HCT116 (cell line): Measurements from ENCODE around the gene CORO2B. TPM values are rescaled to one million over a fixed set of nuclear protein-coding genes. Genes with fewer than 3 reads are reported as not detected.

ENCODE experiments used
- ATAC-seq: fragments of 200-7000 bp; cut with Tn5 transposase; 2 replicates; pipeline ENCODE4 v1.9.1; 2020; ENCODE audit warnings: mild to moderate bottlenecking, moderate library complexity
- BruUV-seq: library from RNA; stranded (reverse); fragments of 400-500 nt; replicated peaks from 2 replicates; lab custom pipeline; 2021; lab: Mats Ljungman, UMichigan
- CTCF ChIA-PET: fragments of 300-600 bp; sonication (Branson Sonifier 250); formaldehyde crosslinking; loops from one replicate; lab custom pipeline; 2021; ENCODE audit warnings: antibody characterized with exemption; lab: Charles Lee
- POLR2A ChIA-PET: fragments of 300-600, 350-600 bp; sonication (Branson Sonifier 250); formaldehyde crosslinking; loops from one replicate; lab custom pipeline; 2021; ENCODE audit warnings: antibody characterized with exemption; lab: Charles Lee
- RAD21 ChIA-PET, 2 experiments: fragments of 300-600 bp; sonication (Branson Sonifier 250); formaldehyde crosslinking; loops; one replicate each; lab custom pipeline; 2023; ENCODE audit warnings: low total read pairs in 2 of 2; ENCODE audit not compliant: uncharacterized antibody in 2 of 2, unreplicated experiment in 2 of 2, low non-redundant PET in 1 of 2; lab: Charles Lee
- DNase-seq: peaks from one replicate; pipeline ENCODE4 v3.0.0-alpha.2; 2010; ENCODE audit warnings: low read depth, low spot score
- H2AFZ ChIP-seq: fragments of 200-600 bp; shearing (Covaris generic), sonication (generic); 2 replicates; pipeline ENCODE4 v1.6.1; 2017; ENCODE audit warnings: low read depth, mixed run types, mixed read lengths, antibody characterized with exemption, low read length; ENCODE audit not compliant: poor library complexity, severe bottlenecking
- H3K27ac ChIP-seq: 2 replicates; pipeline ENCODE4 v1.5.1; 2012; ENCODE audit warnings: low read depth, low read length
- H3K27me3 ChIP-seq: fragments of 200-600 bp; sonication (generic); 2 replicates; pipeline ENCODE4 v1.6.1; 2016; ENCODE audit warnings: mixed run types, low read length, mixed read lengths; ENCODE audit not compliant: insufficient read depth
- H3K36me3 ChIP-seq, 2 experiments: fragments of 200-500 bp in 1 of 2; fragments of 200-600 bp in 1 of 2; sonication (Bioruptor generic) in 1 of 2; sonication (generic) in 1 of 2; 2 replicates each; pipeline versions ENCODE4 v1.5.1 to v1.6.1; 2014 to 2016; ENCODE audit warnings: low read length in 2 of 2, inconsistent platforms in 1 of 2, mixed read lengths in 1 of 2, mixed run types in 1 of 2; ENCODE audit not compliant: insufficient read depth in 2 of 2, control insufficient read depth in 1 of 2
- H3K4me1 ChIP-seq, 2 experiments: fragments of 200-600 bp in 1 of 2; sonication (generic) in 1 of 2; 2 replicates each; pipeline versions ENCODE4 v1.5.1 to v1.6.1; 2012 to 2017; ENCODE audit warnings: low read length in 2 of 2, inconsistent platforms in 1 of 2, mild to moderate bottlenecking in 1 of 2, mixed read lengths in 1 of 2, mixed run types in 1 of 2, moderate library complexity in 1 of 2; ENCODE audit not compliant: insufficient read depth in 2 of 2, control insufficient read depth in 1 of 2
- H3K4me2 ChIP-seq: fragments of 200-600 bp; sonication (generic); 2 replicates; pipeline ENCODE4 v1.6.1; 2017; ENCODE audit warnings: mixed run types, low read length, mixed read lengths
- H3K4me3 ChIP-seq, 2 experiments: fragments of 200-600 bp in 1 of 2; sonication (generic) in 1 of 2; replicated peaks in 1 of 2; 2 replicates each; pipeline ENCODE4 v1.5.1; 2011 to 2016; ENCODE audit warnings: low read length in 2 of 2, control low read depth in 1 of 2, low read depth in 1 of 2, mild to moderate bottlenecking in 1 of 2, mixed read lengths in 1 of 2, mixed run types in 1 of 2
- H3K79me2 ChIP-seq: fragments of 200-600 bp; sonication (generic); 2 replicates; pipeline ENCODE4 v1.6.1; 2017; ENCODE audit warnings: mild to moderate bottlenecking, mixed run types, low read length, moderate library complexity, mixed read lengths; ENCODE audit not compliant: insufficient read depth
- H3K9ac ChIP-seq: fragments of 200-600 bp; sonication (generic); 2 replicates; pipeline ENCODE4 v1.6.1; 2016; ENCODE audit warnings: low read length, mixed read lengths
- H3K9me2 ChIP-seq: fragments of 200-600 bp; sonication (generic), shearing (Covaris generic); 2 replicates; pipeline ENCODE4 v1.6.1; 2017; ENCODE audit warnings: mixed run types, mild to moderate bottlenecking, moderate library complexity; ENCODE audit not compliant: insufficient read depth
- H3K9me3 ChIP-seq, 2 experiments: fragments of 200-500 bp in 1 of 2; fragments of 200-600 bp in 1 of 2; sonication (Bioruptor generic) in 1 of 2; sonication (generic) in 1 of 2; 2 replicates each; pipeline ENCODE4 v1.6.1; 2014 to 2017; ENCODE audit warnings: low read length in 2 of 2, mixed read lengths in 2 of 2, inconsistent platforms in 1 of 2, low read depth in 1 of 2, mild to moderate bottlenecking in 1 of 2, mixed run types in 1 of 2, moderate library complexity in 1 of 2; ENCODE audit not compliant: control insufficient read depth in 1 of 2, insufficient read depth in 1 of 2
- H4K20me1 ChIP-seq: fragments of 200-600 bp; sonication (generic), shearing (Covaris generic); 2 replicates; pipeline ENCODE4 v1.6.1; 2017; ENCODE audit warnings: mixed run types, mild to moderate bottlenecking, moderate library complexity; ENCODE audit not compliant: insufficient read depth
- ELF1 ChIP-seq: IDR thresholded peaks from 2 replicates; pipeline ENCODE4 v1.6.1; 2012; ENCODE audit warnings: low read depth, borderline replicate concordance
- EZH2 ChIP-seq: fragments of 200-600 bp; sonication (generic); IDR thresholded peaks from 2 replicates; pipeline ENCODE4 v1.6.1; 2017; ENCODE audit warnings: antibody characterized with exemption, mixed run types
- RAD21 ChIP-seq: IDR thresholded peaks from 2 replicates; pipeline ENCODE4 v1.6.1; 2012; ENCODE audit warnings: low read depth, mild to moderate bottlenecking
- TCF7L2 ChIP-seq: IDR thresholded peaks from 2 replicates; pipeline ENCODE4 v1.7.0; 2011; ENCODE audit warnings: borderline replicate concordance, inconsistent platforms; ENCODE audit not compliant: insufficient read depth, insufficient read length; ENCODE audit errors: extremely low read depth
- ZBTB33 ChIP-seq: IDR thresholded peaks from 2 replicates; pipeline ENCODE4 v1.6.1; 2011; ENCODE audit warnings: mild to moderate bottlenecking, low read length, moderate library complexity; ENCODE audit not compliant: insufficient replicate concordance; ENCODE audit errors: extremely low read depth
- intact Hi-C: fragments of 100-400 bp; cut with micrococcal nuclease; formaldehyde crosslinking; loops from 2 replicates; pipeline ENCODE4 v1.10.0; 2022
- total RNA-seq: library from RNA; stranded (reverse); gene quantifications from one replicate; pipeline ENCODE4 v1.2.1, GENCODE V29; 2021; ENCODE audit not compliant: unreplicated experiment
- TF ChIP-seq, protein P1 (sequence below): IDR thresholded peaks from 2 replicates; pipeline ENCODE4 v1.6.1; 2012; ENCODE audit warnings: low read depth

CORO2B gene
- total RNA-seq, 1 experiment from 2014 or later: 2.8 TPM

DNA sequence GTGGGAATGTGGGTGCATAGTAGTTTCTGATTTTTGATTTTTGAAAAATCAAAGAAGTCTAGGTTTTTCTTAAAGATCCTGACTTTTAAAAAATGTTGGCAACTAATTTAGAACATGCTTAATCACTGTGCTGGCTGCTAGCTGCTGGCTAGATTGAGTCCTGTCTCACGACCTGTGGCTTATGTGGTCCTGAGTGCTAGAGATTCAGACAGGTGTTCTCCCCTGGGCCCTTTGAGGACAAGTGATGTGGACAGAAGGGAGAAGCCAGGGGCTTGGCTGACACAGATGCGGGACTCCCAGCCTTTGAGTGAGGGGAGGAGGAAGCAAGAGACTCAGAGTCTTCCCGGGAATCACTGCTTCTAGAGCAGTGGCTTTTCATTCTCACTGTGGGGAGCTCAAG, 47.5 kb downstream of the CORO2B start:
- Histone ChIP-seq H3K9me3 (no peaks in the 10 kb centered on the region), H3K4me2 (peak overlapping the region; percentile 37; the same call in 1 of the 2 replicates), H3K9ac (no peak overlapping the region)
- POLR2A ChIA-PET: no interaction called here
- no peak for TF ChIP-seq EZH2
- no peak for TF ChIP-seq ZBTB33
- TF ChIP-seq, all 23 proteins: peak for 0
- Histone ChIP-seq H3K4me3 (no peak overlapping the region), H3K27ac (no peak overlapping the region), H3K4me1 (peaks cover 0 to 13% of the 10 kb centered on the region in 2 experiments; a peak in 2 of 4 replicates), H3K9me2 (no peaks in the 10 kb centered on the region), H3K27me3 (no peaks in the 10 kb centered on the region), H2AFZ (no peak overlapping the region), H3K36me3 (no peaks in the 10 kb centered on the region), H4K20me1 (no peaks in the 10 kb centered on the region), H3K79me2 (no peaks in the 10 kb centered on the region)
- ChIA-PET CTCF (interaction anchor here (1.5 kb wide), 1 partner anchor 48 kb away, joined by 4 read pairs; no protein-coding TSS in a partner anchor), RAD21 (no interaction called here)
- DNase-seq (no peak), ATAC-seq (no peak)
- BruUV-seq: no TSS peak
- intact Hi-C loops: no loop called here

DNA sequence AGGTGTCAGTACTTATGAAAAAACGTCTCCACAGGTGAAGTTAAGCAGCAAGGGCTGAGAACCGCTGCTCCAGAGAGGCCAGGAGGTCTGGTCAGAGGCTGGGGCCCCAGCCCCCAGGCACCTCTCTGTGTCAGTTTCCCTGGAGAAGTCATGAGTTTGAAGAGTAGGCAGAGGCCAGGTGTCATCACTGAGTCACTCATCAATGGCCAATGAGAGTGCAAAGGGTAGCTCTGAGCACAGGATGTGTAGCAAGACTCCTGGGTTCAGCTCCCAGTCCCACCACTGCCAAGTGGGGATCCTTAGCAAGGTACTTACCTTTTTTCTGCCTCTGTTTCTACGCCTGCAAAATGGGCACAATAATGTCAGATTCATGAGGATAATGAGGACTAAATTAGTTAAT, 47.9 kb downstream of the CORO2B start:
- H3K9ac ChIP-seq: no peak overlapping the region
- no peaks in the 10 kb centered on the region for H3K9me3 ChIP-seq
- DNase-seq: no peak
- ChIA-PET RAD21 (no interaction called here), POLR2A (no interaction called here), CTCF (interaction anchor here (1.5 kb wide), 1 partner anchor 47 kb away, joined by 4 read pairs; no protein-coding TSS in a partner anchor)
- peak overlapping the region; percentile 37; the same call in 1 of the 2 replicates for H3K4me2 ChIP-seq
- no peaks in the 10 kb centered on the region for H3K79me2 ChIP-seq
- intact Hi-C loops: no loop called here
- H3K27me3 ChIP-seq: no peaks in the 10 kb centered on the region
- H3K27ac ChIP-seq: no peak overlapping the region
- H3K4me1 ChIP-seq: peaks cover 0 to 13% of the 10 kb centered on the region in 2 experiments; a peak in 2 of 4 replicates
- H3K36me3 ChIP-seq: no peaks in the 10 kb centered on the region
- TF ChIP-seq TCF7L2 (no peak), RAD21 (no peak), ELF1 (no peak)
- TF ChIP-seq, protein P1, sequence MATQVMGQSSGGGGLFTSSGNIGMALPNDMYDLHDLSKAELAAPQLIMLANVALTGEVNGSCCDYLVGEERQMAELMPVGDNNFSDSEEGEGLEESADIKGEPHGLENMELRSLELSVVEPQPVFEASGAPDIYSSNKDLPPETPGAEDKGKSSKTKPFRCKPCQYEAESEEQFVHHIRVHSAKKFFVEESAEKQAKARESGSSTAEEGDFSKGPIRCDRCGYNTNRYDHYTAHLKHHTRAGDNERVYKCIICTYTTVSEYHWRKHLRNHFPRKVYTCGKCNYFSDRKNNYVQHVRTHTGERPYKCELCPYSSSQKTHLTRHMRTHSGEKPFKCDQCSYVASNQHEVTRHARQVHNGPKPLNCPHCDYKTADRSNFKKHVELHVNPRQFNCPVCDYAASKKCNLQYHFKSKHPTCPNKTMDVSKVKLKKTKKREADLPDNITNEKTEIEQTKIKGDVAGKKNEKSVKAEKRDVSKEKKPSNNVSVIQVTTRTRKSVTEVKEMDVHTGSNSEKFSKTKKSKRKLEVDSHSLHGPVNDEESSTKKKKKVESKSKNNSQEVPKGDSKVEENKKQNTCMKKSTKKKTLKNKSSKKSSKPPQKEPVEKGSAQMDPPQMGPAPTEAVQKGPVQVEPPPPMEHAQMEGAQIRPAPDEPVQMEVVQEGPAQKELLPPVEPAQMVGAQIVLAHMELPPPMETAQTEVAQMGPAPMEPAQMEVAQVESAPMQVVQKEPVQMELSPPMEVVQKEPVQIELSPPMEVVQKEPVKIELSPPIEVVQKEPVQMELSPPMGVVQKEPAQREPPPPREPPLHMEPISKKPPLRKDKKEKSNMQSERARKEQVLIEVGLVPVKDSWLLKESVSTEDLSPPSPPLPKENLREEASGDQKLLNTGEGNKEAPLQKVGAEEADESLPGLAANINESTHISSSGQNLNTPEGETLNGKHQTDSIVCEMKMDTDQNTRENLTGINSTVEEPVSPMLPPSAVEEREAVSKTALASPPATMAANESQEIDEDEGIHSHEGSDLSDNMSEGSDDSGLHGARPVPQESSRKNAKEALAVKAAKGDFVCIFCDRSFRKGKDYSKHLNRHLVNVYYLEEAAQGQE: no peak
- H3K9me2 ChIP-seq: no peaks in the 10 kb centered on the region
- no TSS peak for BruUV-seq
- peak; percentile 58 for ATAC-seq
- H3K4me3 ChIP-seq: no peak overlapping the region
- no peaks in the 10 kb centered on the region for H4K20me1 ChIP-seq
- H2AFZ ChIP-seq: no peak overlapping the region
